Limb (tissue), 2 donors: ENCODE results near the gene IGSF21.

Source experiments
- DNase-seq, 2 donors: peaks; one replicate each; pipeline ENCODE4 v3.0.0-alpha.2; 2016; ENCODE audit errors: extremely low spot score in 2 of 2

IGSF21 gene

DNA sequence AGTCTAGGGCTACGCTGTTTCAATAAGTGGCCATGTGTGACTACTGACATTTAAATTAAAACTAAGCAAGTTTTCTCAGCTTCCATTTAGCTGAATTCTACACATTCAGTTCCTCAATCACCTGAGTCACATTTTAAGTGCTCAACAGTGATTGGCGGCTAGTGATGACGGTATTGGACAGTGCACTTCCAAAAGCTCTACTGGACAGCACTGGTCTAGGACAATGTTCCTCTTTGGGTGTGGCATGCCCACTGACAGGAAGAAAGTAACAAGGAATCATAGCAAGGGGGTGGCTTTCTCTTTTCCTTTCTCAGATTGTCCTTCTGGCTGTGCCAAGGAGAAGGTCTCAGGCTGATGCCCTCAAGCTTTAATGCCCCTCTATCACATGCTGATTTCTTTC lies 11.7 kb downstream of the IGSF21 start:
- DNase-seq: no peak

DNA sequence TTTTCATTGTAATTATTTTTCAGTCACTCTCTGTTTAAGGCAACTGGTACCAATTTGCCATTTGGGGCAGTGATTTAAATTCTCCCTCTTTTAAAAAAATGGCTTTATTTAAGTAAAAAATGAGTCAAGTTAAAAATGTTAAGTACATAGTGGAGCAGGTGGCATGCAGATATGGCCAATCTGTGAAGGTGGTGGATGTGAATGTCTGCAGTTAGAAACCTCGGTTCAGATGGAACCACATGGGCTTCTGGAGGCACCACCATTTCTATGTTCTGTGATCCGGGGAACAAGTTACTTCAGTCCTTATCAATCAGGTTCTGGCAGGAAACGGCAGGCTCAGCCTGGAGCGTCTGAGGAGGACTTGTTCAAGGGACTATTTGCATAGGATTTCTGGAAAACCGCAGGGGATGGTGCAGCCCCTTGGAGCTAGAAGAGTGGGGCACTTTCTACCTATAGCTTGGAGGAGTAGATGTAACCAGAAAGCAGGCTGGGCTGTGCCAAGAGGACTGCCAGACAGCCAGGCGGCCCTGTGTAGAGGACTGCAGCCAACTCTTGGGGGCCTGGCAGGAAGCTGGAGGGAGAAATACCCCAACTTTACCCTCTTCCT lies 12.3 kb downstream of the IGSF21 start:
- DNase-seq: no peak

DNA sequence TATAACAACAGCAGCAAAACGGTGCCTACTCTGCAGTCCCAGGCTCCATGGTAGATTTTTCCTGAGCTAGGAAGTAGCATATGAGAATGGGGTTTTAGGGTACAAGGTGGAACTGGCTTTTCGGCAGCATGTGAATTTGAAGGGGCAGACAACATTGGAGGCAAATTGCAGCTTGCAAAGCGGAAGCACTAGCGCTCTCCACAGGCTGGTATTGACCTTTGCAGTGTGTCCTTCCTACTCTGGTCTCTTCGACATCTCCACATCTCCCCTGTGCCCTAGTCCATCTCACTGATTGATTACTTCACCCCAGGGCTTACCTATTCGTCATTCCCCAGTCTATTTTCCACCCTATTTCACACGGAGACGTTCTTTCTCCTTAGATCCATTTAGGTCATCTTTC lies 13.0 kb downstream of the IGSF21 start:
- DNase-seq: no peak

DNA sequence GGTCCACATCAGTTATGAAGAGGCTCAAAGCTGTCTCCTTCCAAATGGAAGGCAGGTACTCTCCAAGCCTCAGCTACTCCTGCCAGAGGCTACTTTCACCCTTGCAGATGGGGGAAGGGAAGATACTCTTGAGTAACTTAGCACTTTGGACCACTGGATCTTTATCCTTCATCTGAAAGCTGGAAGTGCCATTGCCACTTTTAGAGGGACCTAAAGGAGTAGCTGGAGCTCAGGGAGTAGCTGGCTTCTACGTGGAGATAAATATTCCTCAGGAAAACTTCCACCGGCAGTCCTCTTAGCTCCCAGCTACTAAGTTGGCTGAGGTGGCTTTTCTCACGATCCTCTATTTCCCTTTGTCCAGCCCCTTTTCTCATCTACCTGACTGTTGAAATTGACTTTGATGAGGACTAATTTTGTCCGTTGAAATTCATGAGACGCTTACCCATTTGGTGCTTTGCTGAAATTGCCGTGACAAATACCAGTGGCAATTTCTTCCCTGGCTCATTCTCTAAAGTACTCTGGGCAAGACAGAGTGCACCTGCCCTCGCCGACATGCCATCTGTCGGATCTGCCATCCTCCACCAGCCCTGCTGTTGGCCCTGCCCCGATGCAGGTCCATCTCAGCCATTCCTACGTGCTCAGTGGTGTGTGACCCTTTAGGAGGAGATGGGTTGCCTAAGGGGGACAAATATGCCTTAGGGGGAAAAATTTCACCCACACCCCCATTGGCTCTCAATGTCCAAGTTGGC lies 13.6 kb downstream of the IGSF21 start:
- DNase-seq: no peak

DNA sequence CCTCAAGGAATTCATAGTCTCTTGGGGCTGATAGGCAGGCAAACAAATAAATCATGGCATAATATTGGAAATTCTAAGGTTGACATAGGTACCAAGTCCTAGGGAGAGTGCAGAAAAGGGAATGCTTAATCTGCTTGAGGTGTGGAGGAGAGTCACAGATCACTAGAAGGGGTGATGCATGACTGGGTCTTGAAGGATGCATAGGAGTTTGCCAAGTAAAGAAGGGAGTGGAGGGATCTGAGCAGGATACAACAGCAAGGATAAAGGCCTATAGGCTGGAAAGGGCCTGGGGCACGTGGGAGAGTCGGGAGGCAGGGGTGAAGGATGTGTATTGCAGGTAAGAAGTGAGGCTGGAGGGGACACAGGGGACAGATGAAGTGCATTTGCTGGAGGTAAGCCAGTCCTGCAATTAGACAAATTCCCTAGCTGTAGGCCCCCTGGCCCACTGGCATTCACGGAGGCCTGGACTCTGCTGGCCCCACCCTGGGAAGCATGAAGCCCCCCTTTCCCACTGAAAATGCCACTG lies 15.9 kb downstream of the IGSF21 start:
- no peak for DNase-seq

DNA sequence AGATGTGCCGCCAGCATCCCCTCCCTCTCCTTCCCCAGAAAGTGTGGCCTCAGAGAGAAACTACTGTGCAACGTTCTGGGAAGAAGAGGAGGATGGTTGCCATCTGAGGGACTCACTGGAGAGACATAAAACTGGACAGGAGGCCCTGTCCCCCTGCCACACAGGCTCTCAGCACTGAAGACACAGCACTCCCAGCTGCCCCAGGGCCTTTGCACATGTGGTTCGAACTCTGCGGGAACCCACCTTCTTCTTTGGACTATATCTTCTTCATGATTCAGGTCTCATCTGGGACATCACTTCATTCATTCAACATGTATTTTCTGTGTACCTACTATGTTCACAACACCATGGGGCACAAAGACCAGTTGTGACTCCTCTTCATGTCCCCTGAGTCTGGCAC lies 17.4 kb downstream of the IGSF21 start:
- DNase-seq: no peak

DNA sequence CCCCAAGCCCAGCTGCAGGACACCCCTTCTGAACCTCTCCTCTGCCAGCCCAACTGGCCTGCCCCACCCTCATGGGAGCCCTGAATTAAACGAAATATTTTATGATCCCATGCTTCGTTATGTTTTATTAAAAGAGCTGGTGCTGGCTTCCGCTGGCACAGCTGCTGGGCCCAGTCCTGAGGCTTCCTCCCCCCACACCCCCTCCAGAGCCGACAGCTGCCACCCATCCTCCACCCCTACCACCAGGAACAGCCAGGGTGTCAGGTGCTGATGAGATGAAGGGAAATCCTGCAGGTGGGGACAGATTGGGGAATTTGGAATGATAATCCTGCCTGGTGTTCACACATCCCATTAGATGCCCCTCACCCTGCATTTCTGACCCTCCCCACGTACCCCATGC lies 19.0 kb downstream of the IGSF21 start:
- peak in 1 of 2 donors; percentile 52 for DNase-seq

DNA sequence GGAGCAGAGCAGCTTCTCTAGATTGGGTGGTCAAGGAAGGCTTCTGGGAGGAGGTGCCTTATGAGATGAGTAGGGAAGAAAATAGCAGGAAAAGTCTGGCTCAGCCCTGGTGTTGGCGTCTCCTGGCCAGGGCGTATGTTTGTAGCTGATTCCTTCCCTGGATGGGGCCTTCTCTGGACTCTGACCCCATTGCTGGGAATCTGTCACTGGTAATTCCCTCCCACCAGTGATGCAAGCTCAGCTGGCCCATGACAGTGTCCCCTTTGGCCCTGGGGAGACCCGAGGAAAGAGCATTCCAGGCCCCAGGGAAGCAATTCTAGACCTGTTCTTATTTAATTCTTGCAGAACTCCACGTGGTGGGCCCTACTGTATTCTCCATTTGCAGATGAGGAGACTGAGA lies 20.7 kb downstream of the IGSF21 start:
- no peak for DNase-seq

DNA sequence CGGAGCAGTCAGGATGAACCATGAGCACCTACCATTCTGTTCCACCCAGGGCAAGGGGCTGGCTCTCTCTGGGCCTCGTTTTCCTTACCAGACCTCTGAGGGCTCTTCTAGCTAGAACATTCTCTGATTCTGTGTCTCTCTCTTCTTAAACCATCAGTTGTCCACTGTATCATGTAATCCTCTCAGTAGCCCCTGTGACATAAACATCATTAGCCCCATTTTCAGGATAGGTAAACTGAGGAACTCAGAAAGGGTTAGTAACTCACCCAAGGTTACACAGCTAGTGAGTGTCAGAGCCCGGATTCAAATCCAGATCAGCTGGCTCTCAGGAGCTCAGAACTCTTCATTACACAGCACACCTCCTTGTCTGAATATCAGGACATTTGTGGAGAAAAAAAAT lies 22.8 kb downstream of the IGSF21 start:
- no peak for DNase-seq

DNA sequence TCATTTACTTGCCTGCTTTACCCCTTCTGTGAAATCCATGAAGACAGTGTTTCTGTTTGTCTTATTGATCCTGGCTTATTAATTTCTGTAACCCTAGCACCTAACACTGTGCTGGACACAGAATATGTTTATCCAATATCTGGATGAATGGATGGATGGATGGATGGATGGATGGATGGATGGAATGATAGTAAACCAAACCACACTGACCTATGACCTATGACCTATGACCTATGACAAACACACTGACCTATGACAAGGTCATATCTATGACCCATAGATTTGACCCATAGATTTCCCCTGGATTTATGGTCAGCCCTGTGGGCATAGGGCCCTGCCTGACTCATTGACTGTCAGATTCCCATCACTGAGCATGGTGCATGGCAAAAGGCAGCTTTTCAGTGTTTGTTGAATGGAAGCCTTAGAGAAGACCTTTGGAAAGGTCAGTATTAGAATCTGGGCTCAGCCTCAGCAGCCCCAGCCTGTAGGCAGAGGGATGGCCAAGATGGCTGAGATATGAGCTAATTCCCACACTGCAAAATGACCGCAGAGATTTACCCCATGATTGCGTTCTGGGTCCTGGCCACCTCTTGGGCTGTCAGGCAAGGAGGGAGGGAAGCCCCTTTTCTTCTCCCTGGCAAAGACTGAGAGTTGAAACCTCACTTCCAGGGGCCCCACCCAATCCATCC lies 24.6 kb downstream of the IGSF21 start:
- DNase-seq: no peak

DNA sequence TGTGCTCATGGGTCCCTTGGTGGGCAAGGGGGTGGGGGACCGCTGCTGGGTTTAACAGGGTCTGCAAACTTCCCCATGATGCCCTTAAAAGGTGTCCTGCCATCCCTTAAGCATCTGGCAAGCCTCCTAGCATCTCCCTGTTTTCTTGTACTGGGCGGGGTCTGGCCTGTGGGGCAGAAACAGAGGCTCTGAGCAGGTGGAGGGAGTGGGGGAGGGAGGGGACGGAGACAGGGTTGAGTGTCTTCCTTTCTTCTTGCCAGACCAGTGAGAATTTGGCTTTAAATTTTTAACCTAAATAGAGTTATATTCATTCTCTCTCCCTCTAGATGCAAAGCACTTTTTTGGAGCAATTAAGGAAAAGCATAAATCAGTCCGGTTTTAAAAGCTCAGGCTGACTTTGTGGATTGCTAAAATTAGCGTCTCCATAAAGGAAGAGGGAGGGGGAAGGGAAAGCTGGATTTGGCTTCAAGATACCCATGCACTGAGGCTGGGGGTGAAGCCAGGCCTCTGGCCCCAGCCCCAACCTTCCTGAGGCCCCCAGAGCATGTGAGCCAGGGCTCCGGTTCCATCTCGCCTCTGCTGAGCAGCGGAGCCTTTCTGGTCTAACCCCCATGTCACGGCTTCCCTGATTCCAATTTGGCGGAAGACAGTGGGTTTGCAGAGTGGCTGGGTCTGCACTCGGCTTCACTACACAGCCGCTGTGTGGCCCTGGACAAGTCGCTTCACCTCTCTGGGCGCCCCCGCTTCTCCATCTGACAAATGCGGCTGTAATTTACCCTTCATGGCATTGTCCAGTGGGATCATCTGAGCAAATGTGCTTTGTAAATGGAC lies 25.3 kb downstream of the IGSF21 start:
- DNase-seq: no peak

DNA sequence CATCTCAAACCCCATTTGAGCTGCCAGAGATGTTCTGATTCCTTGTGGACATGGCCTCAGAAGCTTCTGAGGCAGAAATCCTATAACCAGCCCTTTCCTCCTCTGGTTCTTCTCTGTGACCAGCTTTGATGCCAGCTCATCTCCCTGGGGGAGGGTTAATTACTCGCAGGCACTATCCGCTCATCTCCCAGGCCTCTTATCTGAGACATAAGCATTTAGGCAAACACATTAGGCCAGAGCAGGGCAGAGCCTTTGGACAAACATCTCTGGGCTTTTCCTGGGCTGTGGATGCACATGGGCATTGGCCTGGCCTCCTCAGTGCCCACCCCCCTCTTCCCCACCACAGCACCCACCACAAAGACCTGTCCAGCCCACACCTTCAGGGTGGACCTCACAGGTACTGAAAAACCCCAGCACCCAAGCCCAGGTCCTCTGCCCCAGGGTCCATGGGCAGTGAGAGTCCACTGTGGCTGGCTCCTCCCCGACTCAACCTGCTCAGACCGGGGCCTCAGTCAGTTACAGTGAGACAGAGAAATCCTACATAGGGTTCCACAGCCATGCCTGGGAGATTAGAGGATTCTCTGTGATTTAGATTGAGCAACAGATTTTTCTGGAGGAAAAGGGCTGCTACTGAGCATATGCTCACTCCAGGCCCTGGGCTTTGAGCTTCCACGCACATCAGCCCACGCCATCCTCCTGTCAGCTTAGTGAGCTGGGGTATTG lies 26.9 kb downstream of the IGSF21 start:
- no peak for DNase-seq

DNA sequence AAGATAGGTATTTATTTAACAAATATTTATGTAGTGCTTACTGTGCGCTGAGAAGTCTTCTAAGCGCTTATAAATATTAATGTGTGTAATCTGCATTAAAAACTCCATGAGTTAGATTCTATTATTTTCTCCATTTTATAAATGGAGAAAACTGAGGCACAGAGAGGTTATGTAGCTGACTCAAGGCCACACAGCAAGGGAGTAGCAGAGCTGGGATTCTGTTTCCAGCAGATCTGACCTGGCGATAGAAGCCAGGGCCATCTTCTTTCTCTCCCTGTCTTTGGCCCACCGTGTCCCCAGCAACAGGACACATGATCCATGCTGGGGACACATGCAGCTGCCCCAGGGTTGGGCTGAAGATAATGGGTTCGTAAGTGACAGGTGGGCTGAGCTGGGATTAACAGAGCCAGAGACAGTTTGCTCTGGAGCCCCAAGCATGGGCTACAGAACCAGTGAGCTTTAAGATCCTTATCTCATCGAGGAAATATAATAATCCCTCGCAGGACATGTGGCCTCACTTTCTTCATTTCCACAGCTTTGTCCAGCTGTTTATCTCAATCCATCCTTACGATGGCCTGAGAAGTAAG lies 30.3 kb downstream of the IGSF21 start:
- no peak for DNase-seq

DNA sequence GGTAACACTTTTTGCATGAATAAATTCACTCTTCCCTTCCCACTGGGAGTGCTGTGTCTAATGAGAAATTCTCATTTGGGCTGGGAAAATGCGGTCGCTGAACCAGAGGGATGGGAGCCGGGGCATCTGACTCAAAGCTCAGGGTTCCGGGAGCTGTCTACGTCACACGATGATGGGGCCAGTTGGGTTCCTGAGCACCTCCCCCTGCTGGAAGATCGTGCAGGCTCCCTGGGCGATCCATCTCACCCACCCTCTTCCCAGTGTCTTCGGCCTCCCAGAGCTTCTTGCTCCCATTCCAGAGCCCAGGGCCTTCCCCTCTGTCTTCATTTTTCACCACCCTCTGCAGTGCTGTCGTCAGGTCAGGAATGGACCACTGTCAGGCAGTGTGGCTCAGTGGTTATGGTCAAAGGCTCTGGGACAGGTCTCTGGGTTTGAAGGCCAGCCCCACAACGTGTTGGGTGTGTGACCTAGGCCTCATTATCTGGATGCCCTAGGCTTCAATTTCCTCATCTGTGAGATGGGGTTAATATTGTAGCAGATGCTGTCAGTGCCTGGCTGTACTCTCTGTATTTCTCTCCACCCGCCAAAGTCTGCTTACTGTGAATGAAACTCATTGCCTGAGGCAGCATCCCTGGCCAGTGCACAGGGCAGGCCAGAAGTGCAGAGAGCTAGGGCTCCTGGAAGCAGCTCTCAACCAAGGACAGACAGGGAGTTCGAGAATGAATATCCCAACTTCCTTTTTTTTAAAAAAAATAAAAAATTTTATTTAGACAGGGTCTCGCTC lies 31.8 kb downstream of the IGSF21 start:
- DNase-seq: no peak

DNA sequence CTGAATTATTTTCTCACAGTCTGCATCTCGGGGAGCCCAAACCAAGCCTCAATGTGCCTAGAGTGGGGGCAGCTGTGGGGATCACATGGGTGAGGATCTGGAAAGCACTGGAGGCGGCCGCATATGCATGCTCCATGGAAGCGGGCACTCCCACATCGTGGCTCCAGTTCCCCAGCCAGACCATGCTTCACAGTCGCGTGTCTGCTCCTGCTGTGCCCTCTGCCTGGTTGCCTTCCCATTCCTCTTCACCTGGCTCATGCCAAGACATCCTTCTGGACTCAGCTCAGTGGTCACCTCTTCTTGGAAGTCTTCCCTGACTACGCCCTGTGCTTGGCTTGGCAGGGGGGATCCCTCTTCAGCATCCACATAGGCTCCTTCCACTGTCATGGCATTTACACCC lies 32.8 kb downstream of the IGSF21 start:
- DNase-seq: no peak

DNA sequence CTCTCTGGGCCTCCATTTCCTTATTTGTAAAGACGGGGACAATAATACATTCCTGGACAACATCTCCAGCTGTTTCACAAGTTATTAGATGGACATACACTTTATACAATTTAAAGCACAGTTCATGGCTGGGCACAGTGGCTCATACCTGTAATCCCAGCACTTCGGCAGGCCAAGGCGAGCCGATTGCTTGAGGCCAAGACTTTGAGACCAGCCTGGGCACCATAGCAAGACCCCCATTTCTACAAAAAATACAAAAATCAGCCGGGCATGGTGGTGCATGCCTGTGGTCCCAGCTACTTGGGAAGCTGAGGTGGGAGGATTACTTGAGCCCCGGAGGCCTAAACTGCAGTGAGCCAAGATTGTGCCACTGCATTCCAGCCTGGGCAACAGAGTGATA lies 34.1 kb downstream of the IGSF21 start:
- DNase-seq: no peak

DNA sequence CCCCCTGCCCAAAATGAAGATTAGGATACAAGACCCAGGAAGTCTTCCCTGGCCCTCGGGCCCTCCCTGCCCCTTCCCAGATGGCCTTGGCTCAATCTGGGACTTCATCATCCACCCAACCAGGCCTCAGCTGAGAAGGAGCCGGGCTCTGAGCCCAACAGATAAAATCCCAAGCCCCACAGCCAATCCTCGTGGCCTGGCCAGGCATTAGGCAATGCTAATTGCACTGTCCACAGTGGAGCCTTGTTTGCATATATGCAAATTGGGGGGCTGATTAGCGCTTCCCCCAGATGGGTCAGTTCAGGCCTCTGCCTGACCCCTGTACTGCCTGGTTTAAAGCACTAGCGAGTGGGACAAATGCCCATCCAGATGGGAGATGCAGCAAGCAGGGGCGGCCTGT lies 34.9 kb downstream of the IGSF21 start:
- DNase-seq: no peak

DNA sequence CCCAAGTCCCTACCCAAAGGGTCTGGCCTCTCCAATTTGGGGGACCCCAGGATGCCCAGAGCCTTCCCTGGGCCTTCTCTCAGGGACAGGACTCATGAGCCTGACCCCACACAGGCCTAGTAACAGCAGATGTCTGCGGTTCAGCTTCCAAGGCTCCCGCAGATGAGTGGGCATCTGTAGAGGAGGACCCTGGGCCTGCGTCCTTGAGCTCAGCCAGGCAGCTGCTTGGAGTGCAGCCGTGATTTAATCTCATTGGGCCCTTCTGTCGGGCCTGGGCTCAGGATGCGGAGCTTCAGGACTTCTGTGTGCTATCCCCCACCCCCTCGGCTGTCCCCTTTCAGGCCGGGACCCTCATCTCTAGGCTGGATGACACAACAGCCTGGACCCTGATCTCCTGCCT lies 35.4 kb downstream of the IGSF21 start:
- no peak for DNase-seq

DNA sequence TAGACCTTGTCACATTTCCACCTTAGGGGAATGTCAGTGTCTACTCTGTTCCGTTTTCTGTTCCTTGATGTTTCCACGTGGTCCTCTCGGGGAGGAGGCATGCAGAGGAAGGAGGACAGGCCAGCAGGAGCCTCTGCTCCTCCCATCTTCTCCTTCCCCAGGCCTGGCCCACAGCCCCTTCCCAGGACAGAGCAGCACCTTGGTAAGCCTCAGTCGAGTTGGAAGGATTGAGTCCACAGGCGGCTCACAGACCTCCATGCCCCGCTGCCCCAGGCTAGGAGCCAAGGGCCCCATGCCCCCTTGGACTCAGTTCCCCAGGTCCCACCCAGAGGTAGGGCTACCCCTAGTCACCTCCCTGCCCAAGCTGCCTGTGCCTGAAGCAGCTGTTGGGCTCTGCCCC lies 36.5 kb downstream of the IGSF21 start:
- no peak for DNase-seq
